Retina (tissue), 1 donor: ENCODE results near the gene HES4.

Source experiments
- DNase-seq: peaks from one replicate; pipeline ENCODE4 v3.0.0-alpha.2; 2016

HES4 gene

GRCh38 chr1:965526-966134 lies 34.3 kb downstream of the HES4 start:
- DNase-seq = no peak

GRCh38 chr1:964691-965525 lies 35.0 kb downstream of the HES4 start:
- DNase-seq = no peak

DNA sequence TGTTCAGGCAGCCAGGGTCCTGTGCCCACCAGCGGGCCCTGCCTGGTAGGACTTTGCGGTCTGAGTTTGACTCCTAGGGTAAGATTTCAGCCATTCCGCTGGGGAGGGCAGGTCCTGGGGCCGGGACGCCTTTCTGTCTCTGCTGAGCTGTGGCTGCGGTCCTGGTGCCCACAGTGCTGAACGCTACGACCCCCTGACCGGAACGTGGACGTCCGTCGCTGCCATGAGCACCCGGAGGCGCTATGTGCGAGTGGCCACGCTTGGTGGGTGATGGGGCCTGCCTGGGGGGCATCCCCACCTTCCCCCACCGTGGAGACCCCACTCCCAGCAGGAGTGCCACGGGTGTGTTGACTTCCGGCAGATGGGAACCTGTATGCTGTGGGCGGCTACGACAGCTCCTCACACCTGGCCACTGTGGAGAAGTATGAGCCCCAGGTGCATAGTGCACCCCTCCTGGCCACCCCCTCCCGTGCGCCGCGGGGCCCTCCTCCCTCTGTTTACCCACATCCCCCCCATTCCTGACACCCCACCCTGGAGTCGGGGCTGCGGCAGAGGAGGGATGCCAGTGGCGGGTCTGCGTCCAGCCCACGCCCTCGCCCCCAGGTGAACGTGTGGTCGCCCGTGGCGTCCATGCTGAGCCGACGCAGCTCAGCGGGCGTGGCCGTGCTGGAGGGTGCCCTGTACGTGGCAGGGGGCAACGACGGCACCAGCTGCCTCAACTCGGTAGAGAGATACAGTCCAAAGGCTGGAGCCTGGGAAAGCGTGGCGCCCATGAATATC lies 36.0 kb downstream of the HES4 start:
- no peak for DNase-seq

DNA sequence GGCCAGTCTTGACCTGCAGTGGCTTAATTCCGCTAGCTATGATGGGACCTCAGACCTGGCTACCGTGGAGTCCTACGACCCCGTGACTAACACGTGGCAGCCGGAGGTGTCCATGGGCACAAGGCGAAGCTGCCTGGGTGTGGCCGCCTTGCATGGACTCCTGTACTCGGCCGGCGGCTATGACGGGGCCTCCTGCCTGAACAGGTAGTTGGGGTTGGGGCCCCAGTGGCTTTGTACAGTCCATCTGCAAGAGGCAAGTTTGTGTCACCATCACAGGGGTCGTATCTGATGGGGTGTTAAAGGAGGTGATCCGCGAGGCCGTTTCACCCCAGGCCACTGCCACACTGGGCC lies 36.6 kb downstream of the HES4 start:
- no peak for DNase-seq

DNA sequence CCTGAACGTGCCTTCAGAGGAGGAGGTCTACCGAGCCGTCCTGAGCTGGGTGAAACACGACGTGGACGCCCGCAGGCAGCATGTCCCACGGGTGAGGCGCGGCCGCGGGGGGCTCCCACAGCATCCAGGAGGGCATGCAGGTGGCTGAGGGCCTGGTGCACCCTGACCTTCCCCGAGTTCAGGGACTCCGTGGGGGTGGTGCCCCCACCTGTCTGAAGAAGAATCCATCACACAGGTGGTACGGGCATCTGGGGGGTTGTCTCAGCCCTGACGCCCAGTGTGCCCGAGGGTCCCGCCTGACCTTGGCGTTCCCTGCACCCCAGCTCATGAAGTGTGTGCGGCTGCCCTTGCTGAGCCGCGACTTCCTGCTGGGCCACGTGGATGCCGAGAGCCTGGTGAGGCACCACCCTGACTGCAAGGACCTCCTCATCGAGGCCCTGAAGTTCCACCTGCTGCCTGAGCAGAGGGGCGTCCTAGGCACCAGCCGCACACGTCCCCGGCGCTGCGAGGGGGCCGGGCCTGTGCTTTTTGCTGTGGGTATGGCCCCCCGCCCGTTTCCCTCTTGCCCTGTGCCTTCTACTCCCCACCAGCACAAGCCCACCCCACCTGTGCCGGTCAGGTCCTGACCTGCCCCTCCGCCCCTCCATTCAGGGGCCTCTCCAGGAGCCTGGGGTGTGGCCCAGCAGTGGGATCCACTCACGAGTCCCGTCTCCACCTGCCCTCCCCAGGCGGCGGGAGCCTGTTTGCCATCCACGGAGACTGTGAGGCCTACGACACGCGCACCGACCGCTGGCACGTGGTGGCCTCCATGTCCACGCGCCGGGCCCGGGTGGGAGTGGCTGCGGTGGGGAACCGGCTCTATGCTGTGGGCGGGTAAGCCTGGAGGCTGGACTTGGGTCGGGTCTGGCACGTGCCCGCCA lies 37.3 kb downstream of the HES4 start:
- no peak for DNase-seq

- DNase-seq = peak; percentile 59
Measured at GRCh38 chr1:961132-961669, 38.7 kb downstream of the HES4 start.

DNA sequence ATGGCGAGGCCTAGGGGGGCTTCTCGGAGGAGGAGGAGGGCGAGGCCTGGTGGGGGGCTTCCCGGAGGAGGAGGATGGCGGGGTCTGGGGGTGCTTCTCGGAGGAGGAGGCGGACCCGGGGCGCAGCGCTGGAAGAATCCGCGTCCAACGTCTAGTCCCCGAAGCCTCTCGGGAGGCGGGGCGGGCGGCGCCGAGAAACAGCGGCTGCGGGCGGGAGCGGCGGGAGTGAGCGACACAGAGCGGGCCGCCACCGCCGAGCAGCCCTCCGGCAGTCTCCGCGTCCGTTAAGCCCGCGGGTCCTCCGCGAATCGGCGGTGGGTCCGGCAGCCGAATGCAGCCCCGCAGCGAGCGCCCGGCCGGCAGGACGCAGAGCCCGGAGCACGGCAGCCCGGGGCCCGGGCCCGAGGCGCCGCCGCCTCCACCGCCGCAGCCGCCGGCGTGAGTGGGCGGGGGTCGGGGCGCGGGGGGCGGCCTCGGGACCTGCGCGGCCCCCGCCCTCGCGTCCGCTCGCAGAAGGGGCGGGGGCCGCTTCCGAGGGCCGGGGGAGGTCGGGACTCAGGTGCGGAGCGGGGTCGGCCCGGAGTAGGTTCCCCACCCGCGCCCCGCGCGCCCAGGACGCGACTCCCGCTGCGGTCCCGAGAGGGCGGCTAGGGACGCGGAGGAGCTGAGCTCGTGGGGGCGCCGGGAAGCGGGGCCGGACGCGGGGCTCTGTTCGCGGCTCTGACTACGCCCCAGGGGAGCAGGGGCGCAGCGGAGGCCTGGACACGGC lies 39.4 kb downstream of the HES4 start, which contains the start of gene KLHL17:
Gene KLHL17, plus strand, starts transcription at position 222 of the 769 bp plus-strand sequence. Its CDS starts 110 bp downstream, at position 332.
- DNase-seq = peak; percentile 68

DNA sequence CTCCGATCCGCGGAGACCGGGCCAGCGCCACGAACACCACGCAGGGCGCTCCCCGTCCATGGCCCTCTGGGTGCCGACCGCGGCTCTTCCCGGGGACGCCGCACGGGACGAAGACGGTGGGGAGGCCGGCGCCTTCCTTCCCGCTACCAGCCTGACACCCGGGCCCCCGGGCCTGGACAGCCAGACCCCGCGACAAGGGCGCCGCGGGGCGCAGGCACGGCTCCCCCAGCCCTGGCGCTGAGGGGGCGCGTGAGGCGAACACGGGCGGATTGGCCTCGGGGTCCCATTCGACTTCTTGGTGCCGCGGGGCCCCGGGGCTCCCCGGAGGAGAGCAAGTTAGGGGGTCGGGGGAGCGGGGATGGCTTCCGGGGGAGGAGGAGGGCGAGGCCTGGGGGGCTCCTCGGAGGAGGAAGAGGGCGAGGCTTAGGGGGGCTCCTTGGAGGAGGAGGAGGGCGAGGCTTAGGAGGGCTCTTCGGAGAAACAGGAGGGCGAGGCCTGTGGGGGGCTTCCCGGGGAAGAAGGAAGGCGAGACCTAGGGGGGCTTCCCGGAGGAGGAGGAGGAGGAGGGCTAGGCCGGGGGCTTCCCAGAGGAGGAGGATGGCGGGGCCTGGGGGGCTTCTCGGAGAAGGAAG lies 40.0 kb downstream of the HES4 start:
- DNase-seq = no peak

DNA sequence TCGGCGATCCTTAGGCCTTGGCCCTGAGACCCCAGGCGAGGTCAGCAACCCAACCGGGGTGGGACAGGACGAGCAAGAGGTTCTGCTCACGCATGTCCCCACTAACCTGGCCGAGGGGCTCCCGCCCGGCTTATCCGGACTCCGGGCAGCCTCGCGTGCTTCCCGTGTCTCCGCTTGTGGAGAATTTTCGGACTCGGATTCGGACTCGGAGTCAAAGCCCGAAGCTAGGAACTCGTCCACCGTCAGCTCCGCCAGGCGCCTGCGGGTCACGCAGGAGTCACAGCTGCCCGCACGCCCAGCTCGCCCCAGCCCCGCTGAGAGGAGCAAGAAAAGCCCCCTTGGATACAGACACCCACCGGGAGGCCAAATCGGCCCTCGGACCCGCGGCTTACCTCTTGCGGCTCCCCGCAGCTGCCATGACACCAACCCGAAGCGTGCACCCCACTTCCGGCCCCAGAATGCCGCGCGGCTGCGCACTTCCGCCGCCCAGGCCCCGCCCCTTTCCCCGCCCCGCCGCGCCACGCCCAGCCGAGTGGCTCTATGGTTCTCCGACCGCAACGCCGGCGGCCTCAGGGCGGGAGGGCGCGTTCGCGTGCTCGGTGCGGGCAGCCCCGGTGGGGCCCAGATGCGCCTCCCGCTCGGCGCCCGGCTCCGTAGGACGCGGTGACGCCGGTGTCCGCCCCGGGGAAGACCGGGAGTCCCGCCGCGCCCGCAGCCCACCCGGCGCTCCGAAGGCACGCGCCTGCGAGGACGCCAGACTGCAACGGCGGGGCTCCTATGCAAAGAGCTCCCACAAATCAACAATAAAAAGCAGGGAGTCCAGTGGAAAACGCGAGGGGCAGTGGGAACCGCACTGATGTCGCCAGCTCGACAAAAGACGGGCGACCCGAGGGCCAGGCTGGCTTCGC lies 40.8 kb downstream of the HES4 start, which contains the start of gene NOC2L:
Gene NOC2L, minus strand, starts transcription at position 434 of the 908 bp plus-strand sequence. Its CDS starts 16 bp downstream, at position 418.
- peak; percentile 90 for DNase-seq

- no peak for DNase-seq
Measured at GRCh38 chr1:956636-957035, 43.3 kb downstream of the HES4 start.

GRCh38 chr1:955474-955873 lies 44.4 kb downstream of the HES4 start:
- DNase-seq = no peak

DNA sequence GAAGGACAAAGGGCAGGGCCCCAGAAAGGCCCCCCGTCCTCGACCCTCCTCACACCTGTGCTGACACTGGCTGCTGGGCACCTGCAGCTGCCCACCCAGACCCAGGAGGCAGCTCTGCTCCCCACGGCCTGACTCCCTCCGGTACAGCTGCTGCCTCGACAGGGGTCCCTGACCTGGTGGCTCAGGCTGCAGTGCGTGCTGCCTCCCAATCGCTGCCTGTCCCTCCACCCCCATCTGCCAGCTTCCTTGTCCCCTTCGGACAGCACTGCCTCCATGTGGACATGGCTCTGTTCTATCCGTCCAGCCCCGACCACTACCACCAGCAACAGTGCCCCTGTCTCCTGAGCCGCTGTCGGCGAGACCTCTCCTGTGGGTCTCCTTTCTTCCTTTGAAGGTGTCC lies 45.0 kb downstream of the HES4 start:
- no peak for DNase-seq

DNA sequence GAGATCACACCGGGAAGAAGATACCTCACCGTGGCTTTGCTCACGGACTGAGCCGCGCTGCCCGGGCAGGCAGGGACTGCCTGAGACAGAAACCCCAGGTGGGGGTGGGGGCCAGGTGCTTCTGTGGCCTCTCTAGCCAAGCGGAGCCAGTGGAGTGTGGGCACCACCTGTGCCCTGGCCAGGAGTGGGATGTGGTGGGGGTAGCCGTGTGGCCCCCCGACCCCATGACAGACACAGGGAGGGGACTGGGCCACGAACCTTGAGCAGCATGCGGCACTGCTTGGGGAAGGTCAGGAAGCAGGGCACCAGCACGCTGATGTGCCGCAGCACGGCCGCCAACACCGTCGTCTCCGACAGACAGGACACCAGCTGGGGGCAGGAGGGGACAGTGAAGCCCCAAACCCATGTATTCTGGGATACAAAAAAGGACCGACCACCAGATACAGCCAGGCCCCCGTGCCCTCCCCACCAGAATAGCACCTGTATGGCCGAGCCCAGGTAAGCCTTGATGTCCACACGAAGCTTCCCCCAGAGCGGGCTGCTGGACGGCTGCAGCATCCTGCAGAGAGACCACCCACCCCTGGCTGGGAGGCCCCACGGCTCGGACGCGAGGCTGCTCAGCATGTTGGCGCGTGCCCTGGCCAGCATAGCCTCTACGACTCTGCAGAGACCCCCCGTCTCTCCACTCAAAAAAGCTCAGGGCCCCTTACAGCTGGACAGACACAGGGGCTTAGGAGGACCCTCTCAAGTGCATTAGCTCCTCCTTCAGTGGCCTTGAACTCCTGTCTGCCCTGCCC lies 46.2 kb downstream of the HES4 start:
- no peak for DNase-seq

GRCh38 chr1:952603-953002 lies 47.3 kb downstream of the HES4 start:
- no peak for DNase-seq

- DNase-seq = no peak
Measured at GRCh38 chr1:952201-952600, 47.7 kb downstream of the HES4 start.

GRCh38 chr1:951364-951763 lies 48.5 kb downstream of the HES4 start:
- no peak for DNase-seq

GRCh38 chr1:950881-951280 lies 49.0 kb downstream of the HES4 start:
- no peak for DNase-seq

- DNase-seq = no peak
Measured at GRCh38 chr1:950268-950667, 49.6 kb downstream of the HES4 start.
